H1 (cell line): ENCODE measurements around the gene PPFIA4. TPM values are rescaled to one million over a fixed set of nuclear protein-coding genes. Genes with fewer than 3 reads are reported as not detected.

ENCODE experiments used
- CBX5 ChIP-seq: fragments of 300-800, 300-1000 bp; sonication (generic); IDR thresholded peaks from 2 replicates; pipeline ENCODE4 v1.7.1; 2016; ENCODE audit warnings: antibody characterized with exemption, low read length, low read depth
- EP300 ChIP-seq, 2 experiments: IDR thresholded peaks; 1 replicate in 1 of 2; 2 replicates in 1 of 2; pipeline ENCODE4 v1.6.1; 2011 to 2012; ENCODE audit warnings: low read depth in 2 of 2, low read length in 2 of 2, mild to moderate bottlenecking in 2 of 2, borderline replicate concordance in 1 of 2, inconsistent platforms in 1 of 2, moderate library complexity in 1 of 2
- GTF2F1 ChIP-seq: IDR thresholded peaks from 2 replicates; pipeline ENCODE4 v1.6.1; 2012; ENCODE audit warnings: low read depth, low read length, improper control_type of control experiment, borderline replicate concordance
- HDAC6 ChIP-seq: IDR thresholded peaks from one replicate; pipeline ENCODE4 v1.7.1; 2012; ENCODE audit warnings: low read depth, mild to moderate bottlenecking, inconsistent platforms, low read length, moderate library complexity
- RBBP5 ChIP-seq: IDR thresholded peaks from 2 replicates; pipeline ENCODE4 v1.7.1; 2012; ENCODE audit warnings: low read depth, mild to moderate bottlenecking, inconsistent platforms, low read length, moderate library complexity, borderline replicate concordance
- SP2 ChIP-seq: IDR thresholded peaks from 2 replicates; pipeline ENCODE4 v1.6.1; 2012; ENCODE audit warnings: mild to moderate bottlenecking, low read length, inconsistent platforms
- SUZ12 ChIP-seq: fragments of 200-600 bp; sonication (generic); IDR thresholded peaks from 2 replicates; pipeline ENCODE4 v1.6.1; 2012; ENCODE audit warnings: mild to moderate bottlenecking, inconsistent platforms, low read length, moderate library complexity, mixed read lengths
- polyA plus RNA-seq, 7 experiments: library from polyadenylated mRNA; depleted of rRNA in 3 of 7; stranded (reverse) in 5 of 7; unstranded in 2 of 7; fragments of >200 nt in 5 of 7; fragments of 200-250 nt in 2 of 7; gene quantifications; 1 replicate in 5 of 7; 2 replicates in 1 of 7; 4 replicates in 1 of 7; pipeline versions ENCODE4 v1.2.1 to v1.2.3, GENCODE V29; 2011 to 2013; ENCODE audit warnings: missing spikeins in 2 of 7, mixed read lengths in 2 of 7
- total RNA-seq: library from RNA; stranded (reverse); fragmentation: NEBNext Ultra II Directional; extraction: Animal tissue kit (Norgen Biotek cat#: 25700); gene quantifications from 2 replicates; pipeline ENCODE4 v1.2.1, GENCODE V29; 2021
- TF ChIP-seq, protein P1 (sequence below): fragments of 300-600 bp; sonication (generic); IDR thresholded peaks from 2 replicates; pipeline ENCODE4 v1.7.1; 2012; ENCODE audit warnings: low read length, moderate library complexity, mild to moderate bottlenecking, inconsistent platforms; ENCODE audit not compliant: insufficient replicate concordance

The PPFIA4 gene
- total and polyA plus RNA-seq, 2 of the 8 experiments (the other 6 are each of a cell fraction or from before 2014, with no cell fraction given), result 9.0 to 9.9 TPM

GRCh38 chr1:202991112-202991511 is 35.2 kb upstream of the PPFIA4 start (continued):
- TF ChIP-seq, protein P1, sequence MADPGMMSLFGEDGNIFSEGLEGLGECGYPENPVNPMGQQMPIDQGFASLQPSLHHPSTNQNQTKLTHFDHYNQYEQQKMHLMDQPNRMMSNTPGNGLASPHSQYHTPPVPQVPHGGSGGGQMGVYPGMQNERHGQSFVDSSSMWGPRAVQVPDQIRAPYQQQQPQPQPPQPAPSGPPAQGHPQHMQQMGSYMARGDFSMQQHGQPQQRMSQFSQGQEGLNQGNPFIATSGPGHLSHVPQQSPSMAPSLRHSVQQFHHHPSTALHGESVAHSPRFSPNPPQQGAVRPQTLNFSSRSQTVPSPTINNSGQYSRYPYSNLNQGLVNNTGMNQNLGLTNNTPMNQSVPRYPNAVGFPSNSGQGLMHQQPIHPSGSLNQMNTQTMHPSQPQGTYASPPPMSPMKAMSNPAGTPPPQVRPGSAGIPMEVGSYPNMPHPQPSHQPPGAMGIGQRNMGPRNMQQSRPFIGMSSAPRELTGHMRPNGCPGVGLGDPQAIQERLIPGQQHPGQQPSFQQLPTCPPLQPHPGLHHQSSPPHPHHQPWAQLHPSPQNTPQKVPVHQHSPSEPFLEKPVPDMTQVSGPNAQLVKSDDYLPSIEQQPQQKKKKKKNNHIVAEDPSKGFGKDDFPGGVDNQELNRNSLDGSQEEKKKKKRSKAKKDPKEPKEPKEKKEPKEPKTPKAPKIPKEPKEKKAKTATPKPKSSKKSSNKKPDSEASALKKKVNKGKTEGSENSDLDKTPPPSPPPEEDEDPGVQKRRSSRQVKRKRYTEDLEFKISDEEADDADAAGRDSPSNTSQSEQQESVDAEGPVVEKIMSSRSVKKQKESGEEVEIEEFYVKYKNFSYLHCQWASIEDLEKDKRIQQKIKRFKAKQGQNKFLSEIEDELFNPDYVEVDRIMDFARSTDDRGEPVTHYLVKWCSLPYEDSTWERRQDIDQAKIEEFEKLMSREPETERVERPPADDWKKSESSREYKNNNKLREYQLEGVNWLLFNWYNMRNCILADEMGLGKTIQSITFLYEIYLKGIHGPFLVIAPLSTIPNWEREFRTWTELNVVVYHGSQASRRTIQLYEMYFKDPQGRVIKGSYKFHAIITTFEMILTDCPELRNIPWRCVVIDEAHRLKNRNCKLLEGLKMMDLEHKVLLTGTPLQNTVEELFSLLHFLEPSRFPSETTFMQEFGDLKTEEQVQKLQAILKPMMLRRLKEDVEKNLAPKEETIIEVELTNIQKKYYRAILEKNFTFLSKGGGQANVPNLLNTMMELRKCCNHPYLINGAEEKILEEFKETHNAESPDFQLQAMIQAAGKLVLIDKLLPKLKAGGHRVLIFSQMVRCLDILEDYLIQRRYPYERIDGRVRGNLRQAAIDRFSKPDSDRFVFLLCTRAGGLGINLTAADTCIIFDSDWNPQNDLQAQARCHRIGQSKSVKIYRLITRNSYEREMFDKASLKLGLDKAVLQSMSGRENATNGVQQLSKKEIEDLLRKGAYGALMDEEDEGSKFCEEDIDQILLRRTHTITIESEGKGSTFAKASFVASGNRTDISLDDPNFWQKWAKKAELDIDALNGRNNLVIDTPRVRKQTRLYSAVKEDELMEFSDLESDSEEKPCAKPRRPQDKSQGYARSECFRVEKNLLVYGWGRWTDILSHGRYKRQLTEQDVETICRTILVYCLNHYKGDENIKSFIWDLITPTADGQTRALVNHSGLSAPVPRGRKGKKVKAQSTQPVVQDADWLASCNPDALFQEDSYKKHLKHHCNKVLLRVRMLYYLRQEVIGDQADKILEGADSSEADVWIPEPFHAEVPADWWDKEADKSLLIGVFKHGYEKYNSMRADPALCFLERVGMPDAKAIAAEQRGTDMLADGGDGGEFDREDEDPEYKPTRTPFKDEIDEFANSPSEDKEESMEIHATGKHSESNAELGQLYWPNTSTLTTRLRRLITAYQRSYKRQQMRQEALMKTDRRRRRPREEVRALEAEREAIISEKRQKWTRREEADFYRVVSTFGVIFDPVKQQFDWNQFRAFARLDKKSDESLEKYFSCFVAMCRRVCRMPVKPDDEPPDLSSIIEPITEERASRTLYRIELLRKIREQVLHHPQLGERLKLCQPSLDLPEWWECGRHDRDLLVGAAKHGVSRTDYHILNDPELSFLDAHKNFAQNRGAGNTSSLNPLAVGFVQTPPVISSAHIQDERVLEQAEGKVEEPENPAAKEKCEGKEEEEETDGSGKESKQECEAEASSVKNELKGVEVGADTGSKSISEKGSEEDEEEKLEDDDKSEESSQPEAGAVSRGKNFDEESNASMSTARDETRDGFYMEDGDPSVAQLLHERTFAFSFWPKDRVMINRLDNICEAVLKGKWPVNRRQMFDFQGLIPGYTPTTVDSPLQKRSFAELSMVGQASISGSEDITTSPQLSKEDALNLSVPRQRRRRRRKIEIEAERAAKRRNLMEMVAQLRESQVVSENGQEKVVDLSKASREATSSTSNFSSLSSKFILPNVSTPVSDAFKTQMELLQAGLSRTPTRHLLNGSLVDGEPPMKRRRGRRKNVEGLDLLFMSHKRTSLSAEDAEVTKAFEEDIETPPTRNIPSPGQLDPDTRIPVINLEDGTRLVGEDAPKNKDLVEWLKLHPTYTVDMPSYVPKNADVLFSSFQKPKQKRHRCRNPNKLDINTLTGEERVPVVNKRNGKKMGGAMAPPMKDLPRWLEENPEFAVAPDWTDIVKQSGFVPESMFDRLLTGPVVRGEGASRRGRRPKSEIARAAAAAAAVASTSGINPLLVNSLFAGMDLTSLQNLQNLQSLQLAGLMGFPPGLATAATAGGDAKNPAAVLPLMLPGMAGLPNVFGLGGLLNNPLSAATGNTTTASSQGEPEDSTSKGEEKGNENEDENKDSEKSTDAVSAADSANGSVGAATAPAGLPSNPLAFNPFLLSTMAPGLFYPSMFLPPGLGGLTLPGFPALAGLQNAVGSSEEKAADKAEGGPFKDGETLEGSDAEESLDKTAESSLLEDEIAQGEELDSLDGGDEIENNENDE, result no peak
- no peak for TF ChIP-seq SUZ12
- TF ChIP-seq SP2, result no peak
- no peak for TF ChIP-seq CBX5
- TF ChIP-seq RBBP5, result no peak
- TF ChIP-seq EP300 (IDR thresholded peaks at IDR 0.05; ENCODE audit: borderline replicate concordance in 1 of 2, low read depth in 2 of 2, low read length in 2 of 2), result no peak
- TF ChIP-seq GTF2F1, result no peak
- no peak for TF ChIP-seq HDAC6
